ENCODE data around the gene EPAS1. TPM values are rescaled to one million over a fixed set of nuclear protein-coding genes. Genes with fewer than 3 reads are reported as not detected.

EPAS1 gene
- polyA plus RNA-seq, 1 of the 3 experiments (the other 2 are of a cell fraction): 69.2 TPM

- Histone ChIP-seq H3F3A (replicated peaks; ENCODE audit: insufficient read depth) (no peaks in the 10 kb centered on the region), H2AFZ (ENCODE audit: low read depth) (no peak overlapping the region), H3K27ac (ENCODE audit: low read depth in 2 of 2, low read length in 1 of 2) (peak overlapping the region in 1 of 2 experiments; percentile 98; a peak in 2 of 4 replicates), H4K20me1 (ENCODE audit: insufficient read depth) (no peaks in the 10 kb centered on the region), H3K9me2 (no peaks in the 10 kb centered on the region), H3K36me3 (replicated peaks in 1 of 2; ENCODE audit: control insufficient read depth in 1 of 2, insufficient read depth in 2 of 2, low read length in 1 of 2) (peaks cover 84 to 98% of the 10 kb centered on the region in 2 experiments), H3K79me2 (ENCODE audit: insufficient read depth) (no peaks in the 10 kb centered on the region), H3K4me3 (ENCODE audit: low read depth in 2 of 2, low read length in 1 of 2) (no peak overlapping the region), H3K27me3 (ENCODE audit: insufficient read depth) (no peaks in the 10 kb centered on the region), H3K9ac (no peak overlapping the region), H3K4me1 (ENCODE audit: control insufficient read depth in 1 of 2, insufficient read depth in 2 of 2, low read depth in 1 of 2, low read length in 1 of 2) (peaks cover 0 to 80% of the 10 kb centered on the region in 2 experiments; a peak in 2 of 4 replicates), H3K4me2 (no peak overlapping the region), H3K9me3 (no peaks in the 10 kb centered on the region)
- TF ChIP-seq CTCF (IDR thresholded peaks at IDR 0.05) (no peak), EP300 (IDR thresholded peaks at IDR 0.05; ENCODE audit: borderline replicate concordance in 1 of 2, low read depth in 1 of 2, low read length in 1 of 2) (no peak), FOXJ3 (CRISPR knock-in tag; IDR thresholded peaks at IDR 0.05) (no peak), PBX3 (IDR thresholded peaks at IDR 0.05) (no peak), FOXM1 (IDR thresholded peaks at IDR 0.05; ENCODE audit: low read depth) (no peak), ELF1 (IDR thresholded peaks at IDR 0.05) (no peak), GABPA (IDR thresholded peaks at IDR 0.05; ENCODE audit: low read depth) (no peak), NRF1 (IDR thresholded peaks at IDR 0.05; ENCODE audit: low read depth, low read length) (no peak), SMC3 (IDR thresholded peaks at IDR 0.05; ENCODE audit: low read depth, low read length) (no peak), RCOR1 (IDR thresholded peaks at IDR 0.05; ENCODE audit: low read length) (no peak), SIN3A (IDR thresholded peaks at IDR 0.05; ENCODE audit: borderline replicate concordance, low read depth, low read length) (no peak), EZH2phosphoT487 (IDR thresholded peaks at IDR 0.05; ENCODE audit: borderline replicate concordance, low read depth) (no peak), GATA2 (CRISPR knock-in tag; IDR thresholded peaks at IDR 0.05) (no peak), JUND (IDR thresholded peaks at IDR 0.05) (no peak), RAD21 (IDR thresholded peaks at IDR 0.05; ENCODE audit: low read length) (no peak), MEF2A (IDR thresholded peaks at IDR 0.05; ENCODE audit: borderline replicate concordance, low read depth) (no peak), CHD2 (IDR thresholded peaks at IDR 0.05; ENCODE audit: low read length, partially characterized antibody) (no peak)
- CTCF ChIA-PET: interaction anchor here (1.2 to 2.5 kb wide), 9 partner anchors 10 to 310 kb away, joined by 3 to 22 read pairs (median 6); no protein-coding TSS in a partner anchor
- POLR2A ChIA-PET: interaction anchor here (1.4 kb wide), 1 partner anchor 76 kb away, joined by 7 read pairs; the partner anchor contains the start of gene EPAS1
- WGBS (ENCODE audit: low lambda C conversion rate): 95% methylated on average over 4 of the region's 4 CpGs
- no peak for DNase-seq
These were observed 76.0 kb downstream of the EPAS1 start for GRCh38 chr2:46373238-46373637.
